Iris pigment epithelial cell (primary cell): ENCODE data around the gene PREB.
A peak's percentile ranks its signal among the peaks of the same experiment; 100 is the strongest.
"Not testable (repeated sequence)": the region's sequence is repeated elsewhere in the genome, so short reads cannot be mapped to it uniquely, and the experiment has no call there.

ENCODE experiments used
- DNase-seq: peaks from one replicate; pipeline ENCODE4 v3.0.0-alpha.2; 2011; ENCODE audit warnings: low read depth

The PREB gene

DNA sequence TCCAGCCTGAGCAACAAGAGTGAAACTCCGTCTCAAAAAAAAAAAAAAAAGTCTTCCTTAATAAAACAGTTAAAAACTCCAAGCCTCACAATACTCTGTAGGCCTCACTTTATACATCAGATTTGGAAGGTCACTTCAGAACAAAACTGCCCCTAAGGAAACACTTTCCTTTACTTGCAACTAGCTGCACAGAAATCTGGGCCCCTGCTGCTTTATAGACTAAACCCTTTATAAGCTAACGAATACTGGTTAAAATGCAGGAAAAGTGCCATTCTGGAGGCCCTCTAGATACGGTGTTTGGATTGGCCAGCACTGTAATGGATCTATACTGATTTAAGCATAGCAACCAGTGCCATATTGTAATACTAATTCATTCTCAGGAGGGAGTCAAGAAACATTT, 9.3 kb downstream of the PREB start:
- DNase-seq, result no peak

- DNase-seq, result no peak
These were observed 10.9 kb downstream of the PREB start, which contains the start of gene ABHD1 for GRCh38 chr2:27123302-27124150. Gene ABHD1, plus strand, starts transcription at chr2:27123815. Its CDS starts 134 bp downstream, at chr2:27123949.

DNA sequence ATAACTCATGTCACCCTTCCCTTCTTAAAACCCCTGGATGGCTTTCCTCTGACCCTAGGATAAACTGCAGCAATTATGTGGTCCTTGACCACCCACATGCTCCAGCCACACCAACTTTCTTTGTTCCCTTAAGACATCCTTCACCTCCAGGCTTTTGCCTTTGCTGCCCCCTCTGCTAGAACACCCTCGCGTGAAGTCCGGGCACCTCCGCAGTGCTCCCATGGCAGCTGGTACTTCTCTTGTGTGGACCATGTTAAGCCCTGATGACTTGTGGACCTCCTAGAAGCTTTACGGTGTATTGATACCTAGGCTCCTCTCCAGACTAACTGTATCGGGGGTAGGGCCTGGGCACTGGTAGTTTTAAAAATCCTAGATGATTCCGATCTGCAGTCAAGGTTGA, 11.6 kb downstream of the PREB start:
- no peak for DNase-seq

GRCh38 chr2:27121906-27122305, 12.5 kb downstream of the PREB start:
- DNase-seq, result no peak

GRCh38 chr2:27119330-27119670, 15.1 kb downstream of the PREB start:
- DNase-seq, result not testable (repeated sequence)

- no peak for DNase-seq
These were observed 15.7 kb downstream of the PREB start, which contains the start of gene CGREF1 for GRCh38 chr2:27118525-27119329. Gene CGREF1, minus strand, starts transcription at chr2:27119128. Its CDS starts 14,762 bp downstream, at chr2:27104366.

DNA sequence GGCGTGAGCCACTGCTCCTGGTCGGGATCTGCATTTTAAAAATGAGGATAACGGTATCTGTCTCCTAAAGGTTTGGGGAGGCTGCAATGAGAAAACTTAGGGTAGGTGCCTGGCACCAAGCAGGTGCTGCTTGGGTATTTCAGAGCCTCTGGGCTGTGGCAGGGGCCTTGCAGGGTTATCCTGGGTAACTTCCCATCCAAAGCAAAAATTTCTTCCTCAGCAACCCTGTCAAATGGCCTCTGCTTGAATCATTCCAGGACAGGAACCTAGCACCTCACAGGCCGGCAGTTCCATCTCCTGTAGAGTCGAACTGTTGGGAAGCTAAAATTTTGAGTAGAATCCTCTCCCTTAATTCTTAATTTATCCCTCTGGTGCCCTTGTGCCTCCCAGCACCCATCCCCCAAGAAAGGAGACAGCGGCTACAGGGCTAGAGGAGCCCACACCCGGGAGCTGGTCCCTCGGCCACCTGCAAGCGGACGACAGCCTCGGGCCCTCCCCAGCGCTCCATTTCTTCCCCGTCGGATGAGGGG, 16.4 kb downstream of the PREB start:
- no peak for DNase-seq

GRCh38 chr2:27115519-27115918, 18.9 kb downstream of the PREB start:
- peak; percentile 17 for DNase-seq

DNA sequence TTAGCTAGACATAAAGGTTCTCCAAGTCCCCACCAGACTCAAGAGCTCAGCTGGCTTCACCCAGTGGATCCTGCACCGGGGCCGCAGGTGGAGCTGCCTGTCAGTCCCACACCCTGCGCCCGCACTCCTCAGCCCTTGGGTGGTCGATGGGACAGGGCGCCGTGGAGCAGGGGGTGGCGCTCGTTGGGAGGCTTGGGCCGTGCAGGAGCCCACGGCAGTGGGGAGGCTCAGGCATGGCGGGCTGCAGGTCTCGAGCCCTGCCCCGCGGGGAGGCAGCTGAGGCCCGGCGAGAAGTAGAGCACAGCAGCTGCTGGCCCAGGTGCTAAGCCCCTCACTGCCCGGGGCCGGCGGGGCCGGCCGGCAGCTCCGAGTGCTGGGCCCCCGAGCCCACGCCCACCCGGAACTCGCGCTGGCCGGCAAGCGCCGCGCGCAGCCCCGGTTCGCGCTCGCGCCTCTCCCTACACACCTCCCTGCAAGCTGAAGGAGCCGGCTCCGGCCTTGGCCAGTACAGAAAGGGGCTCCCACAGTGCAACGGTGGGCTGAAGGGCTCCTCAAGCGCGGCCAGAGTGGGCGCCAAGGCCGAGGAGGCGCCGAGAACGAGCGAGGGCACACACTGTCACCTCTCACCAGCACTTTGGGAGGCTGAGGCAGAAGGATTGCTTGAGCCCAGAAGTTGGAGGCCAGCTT, 22.9 kb downstream of the PREB start:
- DNase-seq, result not testable (repeated sequence)

GRCh38 chr2:27110603-27111352, 23.7 kb downstream of the PREB start:
- not testable (repeated sequence) for DNase-seq

- no peak for DNase-seq
These were observed 25.4 kb downstream of the PREB start for GRCh38 chr2:27109083-27109482.

DNA sequence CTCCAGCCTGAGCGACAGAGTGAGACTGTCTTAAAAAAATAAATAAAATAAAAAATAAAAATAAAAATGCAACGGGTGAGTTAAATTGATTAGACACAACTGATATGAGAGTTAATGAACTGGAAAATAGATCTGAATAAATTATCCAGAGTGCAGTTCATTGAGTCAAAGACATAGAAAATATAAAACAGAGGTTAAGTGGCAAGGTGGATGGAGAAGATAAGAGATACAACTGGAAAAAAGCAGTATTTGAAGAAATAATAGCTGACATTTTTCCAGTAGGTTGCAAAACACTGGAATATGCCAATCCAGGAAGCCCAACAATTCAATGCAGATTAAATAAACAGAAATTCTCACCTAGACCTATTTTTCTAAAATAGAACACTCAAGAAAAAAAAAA, 26.2 kb downstream of the PREB start:
- no peak for DNase-seq

- no peak for DNase-seq
These were observed 28.5 kb downstream of the PREB start for GRCh38 chr2:27105981-27106380.

GRCh38 chr2:27102329-27102728, 32.1 kb downstream of the PREB start:
- DNase-seq, result no peak

GRCh38 chr2:27100036-27100435, 34.4 kb downstream of the PREB start:
- no peak for DNase-seq

- no peak for DNase-seq
These were observed 35.0 kb downstream of the PREB start for GRCh38 chr2:27099334-27099955.

DNA sequence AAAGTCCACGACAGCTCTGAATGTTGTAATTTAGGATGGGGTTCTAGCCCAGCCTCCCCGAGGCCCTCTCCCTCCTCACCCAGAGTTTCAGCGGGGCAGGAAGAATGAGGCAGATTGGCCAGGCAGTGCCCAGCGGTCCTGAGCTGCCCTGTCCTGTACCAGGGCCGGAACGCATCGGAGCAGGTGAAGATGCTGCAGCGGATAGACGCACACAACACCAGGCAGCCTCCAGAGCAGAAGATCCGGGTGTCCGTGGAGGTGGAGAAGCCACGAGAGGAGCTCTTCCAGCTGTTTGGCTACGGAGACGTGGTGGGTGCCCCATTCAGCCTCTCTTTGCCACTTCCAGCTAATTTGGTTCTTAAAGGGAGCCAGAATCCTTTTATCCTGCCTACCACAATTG, 37.1 kb downstream of the PREB start:
- no peak for DNase-seq

DNA sequence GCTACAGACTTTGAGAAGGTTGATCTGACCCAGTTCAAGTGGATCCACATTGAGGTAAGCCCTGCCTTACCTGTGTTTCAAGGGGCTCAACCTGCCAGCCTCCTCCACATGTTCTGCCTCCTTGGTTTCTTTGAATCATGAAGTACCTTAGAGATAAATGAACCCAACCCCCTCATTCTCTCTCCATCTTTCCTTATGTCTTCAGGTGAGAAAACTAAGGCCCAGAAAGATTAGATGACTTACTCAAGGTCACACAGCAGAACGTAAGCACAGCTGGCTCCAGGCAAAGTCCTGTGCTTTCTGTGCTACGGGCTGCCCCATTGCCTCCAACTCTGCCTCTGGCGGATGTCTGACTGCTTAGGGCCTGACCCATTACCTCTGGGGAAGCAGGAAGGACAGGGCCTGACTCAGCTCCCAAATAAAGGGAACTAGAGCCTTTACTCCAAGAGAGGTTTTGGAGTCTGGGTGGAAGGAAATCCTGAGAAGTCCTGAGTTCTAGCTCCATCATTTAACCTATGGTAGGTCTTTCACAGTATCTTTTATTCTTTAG, 37.6 kb downstream of the PREB start:
- DNase-seq, result no peak

DNA sequence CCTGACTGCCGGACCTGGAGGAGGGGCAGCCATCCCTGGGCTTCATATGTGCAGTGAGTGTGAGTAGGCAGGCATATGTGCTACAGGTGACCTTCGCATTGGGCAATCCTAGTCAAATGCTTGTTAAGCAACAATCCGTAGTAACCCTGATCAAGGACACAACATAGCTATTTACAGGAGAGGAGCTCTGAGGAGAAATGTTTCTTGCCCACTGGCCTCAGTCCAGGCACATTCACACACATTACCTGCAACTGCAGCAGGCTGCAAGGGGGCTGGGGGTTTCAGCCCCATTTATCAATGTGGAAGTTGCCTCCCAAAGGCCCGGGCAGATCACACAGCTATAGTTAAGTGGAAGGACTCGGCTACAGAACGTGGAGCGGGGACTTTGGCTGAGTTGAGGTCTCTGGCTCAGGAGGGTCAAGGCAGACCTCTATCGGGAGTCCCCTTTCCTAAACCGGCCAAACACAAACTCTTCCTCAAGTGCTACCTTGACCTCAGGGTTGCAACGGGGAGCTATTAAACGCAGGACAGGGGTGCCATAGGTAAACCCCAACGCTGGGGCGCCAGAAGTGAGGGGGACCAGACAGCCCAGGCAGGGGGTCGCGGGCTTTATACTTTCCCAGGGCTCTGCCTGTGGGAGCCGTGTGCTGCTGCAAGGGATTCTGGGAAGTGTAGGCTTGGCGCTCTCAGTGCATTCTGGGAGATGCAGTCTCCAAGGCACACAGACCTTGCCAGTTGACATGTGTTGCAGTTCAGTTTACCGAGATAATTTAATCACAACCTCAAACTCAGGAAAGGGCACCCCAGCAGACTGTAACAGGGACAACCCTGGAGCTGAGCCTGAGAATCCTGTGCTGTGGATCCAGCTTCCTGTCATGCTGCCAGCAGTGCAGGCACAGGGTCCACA, 38.4 kb downstream of the PREB start:
- peak; percentile 67 for DNase-seq

DNA sequence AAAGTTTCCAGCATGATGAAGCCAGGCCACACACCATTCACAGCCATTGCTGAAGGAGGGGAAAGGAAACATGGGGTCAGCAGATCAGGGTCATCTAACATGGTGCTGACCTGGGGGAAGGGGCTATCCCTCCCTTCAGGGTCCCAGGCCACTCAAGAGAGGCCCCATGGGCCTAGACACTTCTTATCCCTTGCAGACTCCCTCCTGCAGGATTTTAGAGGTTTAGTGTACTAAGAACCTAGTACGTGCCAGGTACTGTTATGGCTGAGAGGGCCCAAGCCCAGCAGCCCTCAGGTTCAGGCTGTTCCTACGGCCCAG, 39.0 kb downstream of the PREB start:
- DNase-seq, result no peak
